ENCODE data around the gene ADGRF5.

DNA sequence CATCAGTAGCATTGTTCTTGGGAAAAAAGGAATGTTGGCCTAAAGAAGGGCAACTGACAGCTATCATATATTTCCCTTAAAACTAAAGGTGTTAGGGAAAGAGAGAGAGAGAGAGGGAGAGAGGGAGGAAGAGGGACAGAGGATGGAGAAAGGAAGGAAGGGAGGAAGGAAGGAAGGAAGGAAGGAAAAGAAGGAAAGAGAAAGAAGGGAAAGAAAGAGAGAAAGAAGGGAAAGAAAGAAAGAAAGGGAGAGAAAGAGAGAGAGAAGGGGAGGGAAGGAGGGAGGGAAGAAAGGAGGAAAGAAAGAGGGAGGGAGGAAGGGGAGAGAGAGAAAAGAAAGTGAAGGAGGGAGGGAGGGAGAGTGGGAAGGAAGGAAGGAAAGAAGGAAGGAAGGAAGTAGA is 37.7 kb upstream of the ADGRF5 start:
- TF ChIP-seq POLR2A (IDR thresholded peaks at IDR 0.05; ENCODE audit: low read depth), result no peak
- TF ChIP-seq, protein P1, sequence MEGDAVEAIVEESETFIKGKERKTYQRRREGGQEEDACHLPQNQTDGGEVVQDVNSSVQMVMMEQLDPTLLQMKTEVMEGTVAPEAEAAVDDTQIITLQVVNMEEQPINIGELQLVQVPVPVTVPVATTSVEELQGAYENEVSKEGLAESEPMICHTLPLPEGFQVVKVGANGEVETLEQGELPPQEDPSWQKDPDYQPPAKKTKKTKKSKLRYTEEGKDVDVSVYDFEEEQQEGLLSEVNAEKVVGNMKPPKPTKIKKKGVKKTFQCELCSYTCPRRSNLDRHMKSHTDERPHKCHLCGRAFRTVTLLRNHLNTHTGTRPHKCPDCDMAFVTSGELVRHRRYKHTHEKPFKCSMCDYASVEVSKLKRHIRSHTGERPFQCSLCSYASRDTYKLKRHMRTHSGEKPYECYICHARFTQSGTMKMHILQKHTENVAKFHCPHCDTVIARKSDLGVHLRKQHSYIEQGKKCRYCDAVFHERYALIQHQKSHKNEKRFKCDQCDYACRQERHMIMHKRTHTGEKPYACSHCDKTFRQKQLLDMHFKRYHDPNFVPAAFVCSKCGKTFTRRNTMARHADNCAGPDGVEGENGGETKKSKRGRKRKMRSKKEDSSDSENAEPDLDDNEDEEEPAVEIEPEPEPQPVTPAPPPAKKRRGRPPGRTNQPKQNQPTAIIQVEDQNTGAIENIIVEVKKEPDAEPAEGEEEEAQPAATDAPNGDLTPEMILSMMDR (IDR thresholded peaks at IDR 0.05), result no peak
